ENCODE data around the gene VSIG8. TPM values are rescaled to one million over a fixed set of nuclear protein-coding genes. Genes with fewer than 3 reads are reported as not detected.

Gene VSIG8
- total and polyA plus RNA-seq, 8 donors: 0.30 to 2.5 TPM; not detected in 6

GRCh38 chr1:159889202-159889601, 26.7 kb upstream of the VSIG8 start:
- intact Hi-C loops (cut with DNase I; ENCODE audit: low total_unique reads): no loop called here
- Histone ChIP-seq H3K27ac (peak overlapping the region in 4 of 5 donors; percentile 46 to 75 (median 50)), H3K36me3 (no peaks in the 10 kb centered on the region), H3K4me1 (peaks cover 0 to 36% (median 8%) of the 10 kb centered on the region in 4 donors), H3K9me3 (no peaks in the 10 kb centered on the region), H3K27me3 (no peaks in the 10 kb centered on the region), H3K4me3 (no peak overlapping the region)
- TF ChIP-seq POLR2AphosphoS5 (IDR thresholded peaks at IDR 0.05) (no peak), CTCF (IDR thresholded peaks at IDR 0.05) (no peak)
- WGBS, 5 donors: 90 to 98% (median 93%) methylated on average over 4 of the region's 4 CpGs
- DNase-seq: no peak

DNA sequence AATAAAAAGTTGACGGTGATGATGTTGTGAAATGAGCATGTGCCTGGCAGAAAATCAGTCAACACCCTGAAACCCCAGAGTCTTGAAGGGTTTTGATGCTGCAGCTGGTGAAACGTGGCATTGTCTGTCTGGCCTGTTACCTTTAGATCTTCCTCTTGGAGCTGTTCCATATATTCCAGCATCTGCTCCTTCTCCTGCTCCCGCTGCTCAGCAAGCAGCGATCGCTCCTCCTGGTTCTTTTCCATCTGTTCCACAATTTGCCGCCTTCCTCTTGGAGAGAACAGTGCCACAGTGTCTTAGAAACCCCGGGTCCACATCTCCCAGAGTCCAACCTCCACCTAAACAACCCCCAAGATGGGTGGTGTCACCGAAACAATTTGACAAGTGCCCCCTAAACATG, 21.8 kb upstream of the VSIG8 start:
- peaks cover 0 to 15% (median 3%) of the 10 kb centered on the region in 4 donors for H3K4me1 ChIP-seq
- no peak for TF ChIP-seq POLR2AphosphoS5 (IDR thresholded peaks at IDR 0.05)
- no peak for TF ChIP-seq POLR2A (IDR thresholded peaks at IDR 0.05)
- TF ChIP-seq EP300 (IDR thresholded peaks at IDR 0.05): no peak
- no peak for TF ChIP-seq CTCF (IDR thresholded peaks at IDR 0.05)
- 75 to 88% (median 80%) methylated on average over 8 of the region's 8 CpGs for WGBS, 5 donors
- H3K27ac ChIP-seq: no peak overlapping the region
- intact Hi-C loops (cut with DNase I; ENCODE audit: low total_unique reads): no loop called here
- no peaks in the 10 kb centered on the region for H3K36me3 ChIP-seq
- H3K4me3 ChIP-seq: no peak overlapping the region
- DNase-seq: no peak
- no peaks in the 10 kb centered on the region for H3K9me3 ChIP-seq
- no peaks in the 10 kb centered on the region for H3K27me3 ChIP-seq

- Histone ChIP-seq H3K4me3 (no peak overlapping the region), H3K27me3 (no peaks in the 10 kb centered on the region), H3K27ac (no peak overlapping the region), H3K36me3 (no peaks in the 10 kb centered on the region), H3K4me1 (peaks cover 0 to 15% (median 3%) of the 10 kb centered on the region in 4 donors), H3K9me3 (no peaks in the 10 kb centered on the region)
- 69 to 91% (median 79%) methylated on average over 3 to 4 of the region's 4 CpGs for WGBS, 5 donors
- no peak for DNase-seq
- no peak for TF ChIP-seq EP300 (IDR thresholded peaks at IDR 0.05)
- TF ChIP-seq CTCF (IDR thresholded peaks at IDR 0.05): no peak
- no peak for TF ChIP-seq POLR2A (IDR thresholded peaks at IDR 0.05)
- no peak for TF ChIP-seq POLR2AphosphoS5 (IDR thresholded peaks at IDR 0.05)
- intact Hi-C loops (cut with DNase I; ENCODE audit: low total_unique reads): no loop called here
These were observed 20.7 kb upstream of the VSIG8 start for GRCh38 chr1:159883134-159883533.

- no peak for DNase-seq
- Histone ChIP-seq H3K9me3 (no peaks in the 10 kb centered on the region), H3K4me3 (no peak overlapping the region), H3K27me3 (no peaks in the 10 kb centered on the region), H3K4me1 (peaks cover 0 to 15% (median 3%) of the 10 kb centered on the region in 4 donors), H3K36me3 (no peaks in the 10 kb centered on the region), H3K27ac (no peak overlapping the region)
- intact Hi-C loops (cut with DNase I; ENCODE audit: low total_unique reads): no loop called here
- 78 to 92% (median 86%) methylated on average over 2 of the region's 2 CpGs for WGBS, 5 donors
- no peak for TF ChIP-seq CTCF (IDR thresholded peaks at IDR 0.05)
- no peak for TF ChIP-seq POLR2A (IDR thresholded peaks at IDR 0.05)
- TF ChIP-seq EP300 (IDR thresholded peaks at IDR 0.05): no peak
- no peak for TF ChIP-seq POLR2AphosphoS5 (IDR thresholded peaks at IDR 0.05)
These were observed 20.0 kb upstream of the VSIG8 start for GRCh38 chr1:159882527-159882862.
